GM18951 (cell line): Measurements from ENCODE around the gene LSG1.

Source experiments
- POLR2A ChIP-seq: IDR thresholded peaks from 4 replicates; pipeline ENCODE4 v1.6.1; 2011; ENCODE audit warnings: mild to moderate bottlenecking; ENCODE audit not compliant: insufficient read length, insufficient read depth; ENCODE audit errors: extremely low read depth
- in situ Hi-C: fragments of 300-500 bp; cut with MboI; formaldehyde crosslinking; loops from one replicate; pipeline ENCODE4 v1.12.0; 2022; ENCODE audit warnings: low sequenced_read_pairs, mixed read lengths, inconsistent platforms; ENCODE audit not compliant: unreplicated experiment

Gene LSG1

DNA sequence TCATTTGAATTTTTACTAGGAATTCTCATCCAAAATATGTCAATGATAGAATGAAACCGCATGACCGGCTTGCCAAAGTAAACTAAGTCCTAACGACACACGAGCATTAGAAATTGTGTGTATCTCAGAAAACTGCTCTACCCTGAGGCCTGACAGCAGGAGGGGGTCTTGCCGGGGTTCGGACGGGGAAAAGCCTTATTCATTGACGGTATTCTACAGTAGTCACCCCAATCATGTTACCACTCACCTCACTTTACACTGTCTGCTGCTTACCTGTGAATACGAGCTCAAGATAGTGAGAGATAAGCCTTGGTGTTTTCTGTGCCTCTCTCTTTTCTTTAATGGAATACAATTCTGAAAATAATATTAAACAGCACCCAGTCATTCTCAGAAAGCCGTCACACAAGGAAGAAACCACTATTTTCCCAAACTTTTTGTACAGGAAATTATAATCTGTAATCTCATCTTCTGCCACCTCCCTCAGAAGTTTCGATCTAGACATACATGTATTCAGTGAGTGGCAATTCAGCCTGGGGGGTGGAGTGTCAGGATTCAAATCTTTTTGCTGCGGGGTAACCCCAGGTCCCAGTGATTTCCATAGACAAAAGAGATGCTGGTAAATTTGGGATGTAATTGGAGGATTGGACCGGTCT lies 13.2 kb upstream of the LSG1 start:
- no peak for TF ChIP-seq POLR2A
- in situ Hi-C loops, result loop anchor here (5.0 to 25.0 kb wide), 3 partner anchors 420 to 852 kb away; partner anchors contain the start of gene PPP1R2

DNA sequence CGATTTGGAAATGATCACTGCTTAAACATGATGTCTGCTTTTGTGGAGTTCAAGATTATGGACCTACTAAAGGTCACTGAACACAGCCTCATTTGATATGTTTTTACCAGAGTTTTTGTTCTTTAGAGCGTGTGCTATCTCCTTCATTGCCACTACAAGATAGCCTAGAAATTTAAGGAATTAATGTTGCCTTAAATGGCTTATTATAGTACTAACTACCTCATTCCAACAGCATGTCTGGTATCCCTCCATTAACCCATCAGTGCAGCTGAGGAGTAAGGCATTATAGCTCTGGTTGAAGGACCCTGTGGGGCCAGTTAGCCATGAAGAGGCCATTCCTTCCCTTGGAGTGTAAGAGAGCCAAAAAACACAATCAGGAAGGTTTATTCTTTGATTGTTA lies 11.4 kb upstream of the LSG1 start:
- in situ Hi-C loops, result loop anchor here (10.0 to 25.0 kb wide), 2 partner anchors 421 to 854 kb away; partner anchors contain the start of gene PPP1R2
- no peak for TF ChIP-seq POLR2A

GRCh38 chr3:194682694-194683310 lies 10.8 kb upstream of the LSG1 start:
- in situ Hi-C loops, result loop anchor here (10.0 to 25.0 kb wide), 2 partner anchors 422 to 854 kb away; partner anchors contain the start of gene PPP1R2
- TF ChIP-seq POLR2A, result no peak

DNA sequence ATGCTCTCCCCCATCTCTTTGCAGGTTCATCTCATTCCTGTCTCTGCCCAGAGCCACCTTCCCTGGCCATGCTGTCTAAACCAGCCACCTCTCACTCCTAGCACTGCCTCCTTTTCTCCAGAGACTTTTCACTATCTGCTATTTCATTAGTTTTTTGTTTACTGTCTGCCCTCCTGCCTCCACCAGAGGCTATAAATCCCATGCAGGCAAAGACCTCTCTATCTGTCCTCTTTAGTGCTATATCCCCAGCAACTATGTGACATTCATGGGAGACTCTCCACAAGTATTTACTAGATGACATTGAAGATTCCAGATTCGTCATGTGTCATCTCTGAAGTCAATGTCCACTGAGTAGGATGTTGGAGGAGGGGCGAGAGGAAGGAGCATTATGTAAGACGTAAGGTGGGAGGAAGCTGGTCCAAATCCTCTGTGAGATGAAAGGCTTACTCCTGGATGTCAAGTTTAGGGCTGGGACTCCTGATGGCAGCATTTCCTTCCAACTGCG lies 10.2 kb upstream of the LSG1 start:
- no peak for TF ChIP-seq POLR2A
- in situ Hi-C loops, result loop anchor here (10.0 to 25.0 kb wide), 2 partner anchors 423 to 855 kb away; partner anchors contain the start of gene PPP1R2

GRCh38 chr3:194680888-194681615 lies 9.1 kb upstream of the LSG1 start:
- in situ Hi-C loops, result loop anchor here (10.0 to 25.0 kb wide), 2 partner anchors 424 to 856 kb away; partner anchors contain the start of gene PPP1R2

GRCh38 chr3:194676471-194676870 lies 4.5 kb upstream of the LSG1 start:
- in situ Hi-C loops, result loop anchor here (25.0 kb wide), 1 partner anchor 861 kb away; the partner anchor contains the start of gene PPP1R2
- no peak for TF ChIP-seq POLR2A

More at GRCh38 chr3:194680888-194681615, 9.1 kb upstream of the LSG1 start:
- TF ChIP-seq POLR2A, result no peak

DNA sequence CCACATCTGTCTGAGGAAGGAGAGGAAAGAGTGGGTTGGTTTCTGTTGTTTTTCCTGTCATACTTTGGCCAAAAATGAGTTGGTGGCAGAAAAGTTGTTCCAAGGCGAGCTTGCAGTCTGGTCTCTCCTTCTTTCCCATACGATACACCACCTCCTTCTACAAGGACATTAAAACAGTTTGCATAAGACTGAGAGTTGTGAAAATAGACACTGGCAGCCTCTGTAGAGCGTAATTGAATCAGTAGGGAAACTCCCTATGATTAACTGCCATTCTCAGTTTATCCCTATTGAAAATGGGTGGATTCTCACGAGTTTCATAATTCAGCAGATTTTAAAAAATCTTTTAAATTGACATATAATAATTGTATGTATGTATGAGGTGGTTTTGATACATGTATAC lies 3.7 kb upstream of the LSG1 start:
- TF ChIP-seq POLR2A, result no peak
- in situ Hi-C loops, result loop anchor here (25.0 kb wide), 1 partner anchor 862 kb away; the partner anchor contains the start of gene PPP1R2

DNA sequence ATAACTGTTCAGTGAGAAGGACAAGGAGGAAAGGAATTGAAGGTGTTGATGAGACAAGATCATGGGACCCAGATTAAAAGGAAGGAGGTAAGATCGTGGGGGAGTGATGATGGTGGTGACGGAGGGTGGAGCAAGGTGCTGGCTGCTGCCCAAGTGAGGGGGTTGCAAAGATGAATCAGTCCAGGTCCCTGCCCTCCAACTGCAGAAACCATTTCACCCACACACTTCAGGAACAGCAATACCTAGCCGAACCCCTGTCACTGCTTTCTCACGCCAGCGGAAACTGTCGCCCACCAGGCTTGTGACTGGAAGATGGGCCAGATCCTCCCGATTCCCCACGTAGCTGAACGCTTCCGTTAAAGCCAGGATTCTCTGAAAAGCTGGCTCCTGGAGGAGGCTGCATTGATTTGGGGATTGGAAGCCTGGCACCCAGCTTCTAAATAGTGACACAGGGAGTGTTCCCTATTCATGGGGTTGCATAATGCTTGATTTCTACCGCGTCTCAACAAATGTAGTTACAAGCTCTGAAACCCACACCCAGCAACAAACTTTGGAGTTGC lies 3.2 kb upstream of the LSG1 start:
- TF ChIP-seq POLR2A, result no peak
- in situ Hi-C loops, result loop anchor here (25.0 kb wide), 1 partner anchor 862 kb away; the partner anchor contains the start of gene PPP1R2

DNA sequence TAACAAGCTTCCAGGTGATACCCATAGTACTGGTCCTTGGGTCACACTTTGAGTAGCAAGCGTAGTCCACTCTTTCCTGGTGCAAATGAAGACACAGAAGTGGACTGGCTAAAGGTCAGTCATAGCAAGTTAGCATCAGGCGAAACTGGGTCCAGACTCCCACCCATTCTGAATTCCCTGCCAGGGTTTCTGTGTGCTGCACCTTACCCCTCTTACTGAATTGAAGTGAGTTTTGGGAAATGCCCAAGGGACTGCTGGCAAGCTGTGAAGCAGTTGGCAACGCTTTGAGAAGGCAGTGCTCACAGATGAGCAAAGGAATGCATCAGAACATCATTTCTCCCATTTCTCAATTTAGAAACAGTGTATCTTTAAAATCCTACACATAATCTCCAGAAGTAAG lies 1.8 kb upstream of the LSG1 start:
- in situ Hi-C loops, result no loop called here
- no peak for TF ChIP-seq POLR2A

DNA sequence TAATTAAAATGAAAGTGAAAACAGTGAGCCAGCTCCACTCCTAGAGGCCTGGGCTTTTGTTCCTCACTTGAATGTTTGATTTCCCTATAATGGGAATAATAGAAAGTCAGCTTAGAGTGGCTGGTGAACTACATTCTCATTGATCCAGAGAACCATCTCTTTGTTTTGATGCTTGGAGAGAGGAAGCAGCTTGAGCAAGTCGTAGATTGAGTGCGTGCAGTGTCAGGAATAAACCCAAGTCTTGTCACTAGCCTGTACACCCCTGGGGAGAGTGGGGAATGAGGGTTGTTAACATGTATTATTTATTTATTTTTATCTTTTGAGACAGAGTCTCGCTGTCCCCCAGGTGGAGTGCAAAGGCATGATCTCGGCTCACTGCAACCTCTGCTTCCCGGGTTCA lies 885 bp upstream of the LSG1 start:
- in situ Hi-C loops, result no loop called here
- no peak for TF ChIP-seq POLR2A

GRCh38 chr3:194671511-194671899 lies 486 bp downstream of the LSG1 start:
- in situ Hi-C loops, result no loop called here

DNA sequence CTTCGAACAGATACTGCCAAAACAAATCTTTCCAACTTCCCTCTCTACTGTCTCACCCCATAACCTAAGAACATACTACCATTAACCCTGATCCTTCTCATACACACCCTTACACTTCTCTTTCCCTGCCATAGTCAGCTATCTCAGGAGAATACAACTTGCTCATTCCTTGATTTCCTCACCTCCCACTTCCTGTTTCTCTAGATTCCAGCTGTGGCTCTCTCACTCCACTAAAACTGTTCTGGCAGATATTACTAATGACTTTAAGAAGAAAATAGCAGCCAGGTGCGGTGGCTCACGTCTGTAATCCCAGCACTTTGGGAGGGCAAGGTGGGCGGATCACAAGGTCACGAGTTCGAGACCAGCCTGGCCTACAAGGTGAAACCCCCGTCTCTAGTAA lies 4.6 kb downstream of the LSG1 start:
- no peak for TF ChIP-seq POLR2A
- in situ Hi-C loops, result no loop called here

More at GRCh38 chr3:194671511-194671899, 486 bp downstream of the LSG1 start:
- no peak for TF ChIP-seq POLR2A

GRCh38 chr3:194664857-194665256 lies 7.1 kb downstream of the LSG1 start:
- no peak for TF ChIP-seq POLR2A
- in situ Hi-C loops, result no loop called here
